NCI-H2081 (cell line): ENCODE measurements around the gene ZSCAN16.
A peak's percentile ranks its signal among the peaks of the same experiment; 100 is the strongest.
"Not testable (repeated sequence)": the region's sequence is repeated elsewhere in the genome, so short reads cannot be mapped to it uniquely, and the experiment has no call there.

ENCODE experiments used
- DNase-seq, 2 experiments: peaks; one replicate each; lab custom pipeline; 2025; lab: John Stamatoyannopoulos, UW

ZSCAN16 gene

DNA sequence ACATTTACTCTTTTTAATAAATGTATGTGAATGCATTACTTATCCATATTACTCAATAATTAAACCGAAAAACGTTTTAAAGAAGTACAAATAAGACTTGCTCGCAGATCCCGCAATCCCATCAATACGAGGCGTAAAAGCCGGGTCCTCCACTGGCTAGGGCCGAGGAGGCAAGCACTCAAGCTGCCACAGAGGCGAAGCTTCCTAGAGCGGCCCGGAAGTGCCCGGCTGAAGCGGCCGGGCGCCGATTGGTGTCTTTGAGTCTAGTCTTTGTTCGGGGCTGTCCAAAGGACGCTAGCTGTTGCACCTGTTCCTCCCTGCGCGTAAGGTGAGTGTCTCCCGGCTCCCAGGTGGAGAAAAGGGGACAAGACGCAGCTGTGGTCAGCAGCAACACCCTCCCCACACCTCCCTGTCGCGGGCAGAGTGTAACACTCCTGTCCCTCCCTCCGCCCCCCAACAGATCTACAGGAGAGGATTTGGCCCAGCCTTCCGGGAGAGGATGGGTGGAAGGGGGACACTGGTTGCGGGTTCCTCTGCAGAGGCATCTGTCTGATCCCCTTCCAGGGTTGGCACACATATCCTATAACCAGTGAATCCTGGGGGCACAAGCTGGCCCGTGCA is at the start of gene ZSCAN16:
TSS of gene ZSCAN16 (plus strand) at position 260 of the 621 bp plus-strand sequence. CDS start 835 bp downstream, outside the sequence.
- DNase-seq, result peak; percentile 82 to 95

DNA sequence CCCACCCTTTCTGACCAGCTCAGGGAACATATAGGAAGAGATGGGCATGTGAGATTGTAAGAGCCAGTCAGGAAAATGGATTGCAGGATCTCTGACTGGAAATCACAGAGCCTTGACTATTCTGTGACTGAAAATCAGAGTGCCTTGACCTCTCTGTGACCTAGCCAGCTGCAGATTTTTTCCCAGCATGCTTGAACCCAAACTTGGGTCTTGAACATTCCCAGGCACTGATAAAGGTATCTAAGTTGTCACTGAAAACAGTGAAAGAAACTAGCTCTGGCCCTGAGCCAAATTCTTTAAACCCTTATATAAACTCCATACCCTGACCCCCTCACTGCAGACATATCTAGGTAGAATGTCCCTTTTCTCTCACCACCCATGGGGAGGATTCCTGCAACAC is 46.4 kb upstream of the ZSCAN16 start:
- no peak for DNase-seq

DNA sequence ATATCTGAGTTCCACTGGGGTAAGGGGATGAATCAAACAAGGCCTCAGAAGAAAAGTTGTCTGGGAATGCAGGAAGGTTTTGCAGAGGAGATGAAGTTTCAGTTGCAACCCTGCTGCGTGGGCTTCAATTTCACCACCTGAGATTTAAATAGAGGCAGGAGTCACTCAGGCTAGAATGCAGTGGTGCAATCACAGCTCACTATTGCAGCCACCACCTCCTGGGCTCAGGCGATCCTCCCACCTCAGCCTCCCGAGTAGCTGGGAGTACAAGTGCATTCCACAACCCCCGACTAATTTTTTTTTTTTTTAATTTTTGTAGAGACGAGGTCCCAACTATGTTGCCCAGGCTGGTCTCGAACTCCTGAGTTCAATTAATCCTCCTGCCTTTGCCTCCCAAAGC is 45.6 kb upstream of the ZSCAN16 start:
- DNase-seq, result no peak

DNA sequence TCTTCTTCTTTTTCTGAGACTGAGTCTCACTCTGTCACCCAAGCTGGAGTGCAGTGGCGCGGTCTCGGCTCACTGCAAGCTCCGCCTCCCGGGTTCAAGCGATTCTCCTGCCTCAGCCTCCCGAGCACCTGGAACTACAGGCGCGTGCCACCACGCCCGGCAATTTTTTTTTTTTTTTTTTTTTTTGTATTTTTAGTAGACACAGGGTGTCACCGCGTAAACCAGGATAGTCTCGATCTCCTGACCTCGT is 44.1 kb upstream of the ZSCAN16 start, which contains the start of gene ZNF165:
TSS of gene ZNF165 (plus strand) at position 188 of the 250 bp plus-strand sequence. CDS start 4,913 bp downstream, outside the sequence.
- DNase-seq, result not testable (repeated sequence)

DNA sequence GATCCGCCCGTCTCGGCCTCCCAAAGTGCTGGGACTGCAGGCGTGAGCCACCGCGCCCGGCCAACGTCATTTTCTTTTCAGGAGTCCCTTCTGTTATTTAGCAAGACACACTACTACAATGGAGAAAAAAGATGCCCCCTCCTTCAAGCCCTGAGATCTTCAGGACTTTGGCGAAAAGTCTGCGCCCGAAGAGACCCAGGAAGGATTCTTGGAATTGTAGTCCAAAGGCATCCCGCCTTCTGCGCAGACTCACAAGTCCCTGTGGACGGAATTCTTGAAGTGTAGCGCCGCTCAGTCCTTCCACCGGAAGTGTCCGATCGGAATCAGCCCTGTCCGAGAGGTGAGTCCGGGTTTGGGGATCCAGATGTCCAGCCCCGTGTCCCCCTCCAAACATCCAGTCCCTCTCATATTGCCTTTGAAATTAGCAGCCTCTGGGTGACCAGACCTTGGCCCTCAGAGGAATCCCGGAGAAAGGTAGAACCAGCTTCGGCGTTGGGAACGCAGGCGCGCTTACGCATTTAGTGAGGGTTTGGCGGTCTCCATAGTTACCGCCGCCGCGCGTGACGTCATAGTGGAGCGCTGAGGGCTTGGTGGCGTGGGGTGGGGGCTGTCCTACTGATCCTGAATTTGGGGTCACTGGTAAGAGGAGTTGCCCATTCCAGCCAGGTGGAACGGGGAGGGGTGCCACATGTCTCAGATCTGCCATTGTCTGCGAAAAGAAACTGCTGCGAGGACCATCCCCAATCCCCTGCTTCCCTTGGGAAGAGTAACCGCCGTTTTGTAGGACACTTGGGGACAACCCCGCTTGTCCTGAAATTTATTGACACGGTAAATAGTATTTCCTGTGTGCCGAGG is 43.6 kb upstream of the ZSCAN16 start:
- peak; percentile 92 to 95 for DNase-seq

DNA sequence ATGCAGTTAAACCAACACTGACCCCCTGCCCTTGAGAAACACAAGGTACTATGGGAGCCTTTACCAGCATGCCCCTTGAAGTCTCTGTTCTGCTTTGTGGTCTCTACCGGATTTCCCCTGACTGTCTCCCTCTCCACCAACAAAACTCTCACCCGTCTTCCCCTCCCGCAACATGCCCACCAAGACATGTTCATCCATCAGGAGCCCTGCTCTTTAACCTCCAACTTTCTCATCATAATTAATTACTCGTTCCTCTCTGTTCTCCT is 43.0 kb upstream of the ZSCAN16 start:
- DNase-seq, result no peak

DNA sequence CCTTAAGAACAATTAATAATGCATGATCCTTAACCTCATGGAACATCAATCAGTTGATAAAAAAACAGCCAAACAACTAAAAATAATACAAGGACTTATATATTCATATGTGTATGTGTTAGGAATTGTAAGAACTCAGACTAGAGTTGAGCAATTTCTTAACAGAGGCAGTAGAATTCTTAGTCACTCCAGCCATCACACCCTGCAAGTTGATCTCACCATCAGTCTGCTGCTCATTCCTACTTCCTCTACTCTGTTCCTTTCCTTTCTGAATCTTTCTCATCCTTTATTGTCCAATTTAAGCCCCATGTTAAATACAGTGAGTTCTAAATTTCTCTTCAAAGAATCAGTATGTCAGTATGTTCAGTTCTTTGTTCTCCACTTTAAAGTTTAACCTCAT is 41.5 kb upstream of the ZSCAN16 start:
- no peak for DNase-seq

DNA sequence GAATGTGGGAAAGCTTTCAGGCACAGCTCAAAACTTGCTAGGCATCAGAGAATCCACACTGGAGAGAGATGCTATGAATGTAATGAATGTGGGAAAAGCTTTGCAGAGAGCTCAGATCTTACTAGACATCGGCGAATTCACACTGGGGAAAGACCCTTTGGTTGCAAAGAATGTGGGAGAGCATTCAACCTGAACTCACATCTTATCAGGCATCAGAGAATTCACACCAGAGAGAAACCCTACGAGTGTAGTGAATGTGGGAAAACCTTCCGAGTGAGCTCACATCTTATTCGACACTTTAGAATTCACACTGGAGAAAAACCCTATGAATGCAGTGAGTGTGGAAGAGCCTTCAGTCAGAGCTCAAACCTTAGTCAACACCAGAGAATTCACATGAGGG is 35.4 kb upstream of the ZSCAN16 start:
- no peak for DNase-seq

DNA sequence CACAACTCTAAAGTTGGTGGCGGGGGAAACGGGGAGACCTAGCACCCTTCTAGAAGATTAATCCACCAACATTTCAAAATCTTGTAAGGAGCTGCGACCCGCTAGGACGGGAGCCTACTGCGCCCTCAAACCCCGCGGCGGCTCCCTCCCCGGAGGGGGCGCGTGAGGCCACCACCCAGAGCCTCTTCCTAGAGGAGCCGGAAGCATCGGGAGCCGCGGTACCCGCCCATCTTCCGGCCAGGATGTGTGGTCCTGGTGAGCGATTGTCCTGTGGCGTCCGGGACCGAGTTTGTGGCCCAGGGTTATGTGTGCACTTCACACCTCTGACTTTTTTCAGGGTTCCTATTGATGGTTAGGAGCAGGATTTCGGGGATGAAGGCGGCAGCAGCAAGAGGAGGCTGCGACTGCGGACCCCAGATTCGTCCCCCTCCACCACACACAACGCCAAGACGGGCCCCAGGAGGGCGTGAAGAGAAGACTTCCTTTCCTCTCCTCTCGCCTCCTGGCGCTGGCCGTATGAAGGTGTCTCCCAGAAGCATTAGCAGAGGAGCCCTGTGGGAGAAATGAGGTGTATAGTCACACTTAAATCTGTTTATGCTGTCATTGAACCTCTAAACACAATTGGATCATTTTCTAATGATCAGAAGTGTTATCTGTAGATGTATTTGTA is 33.4 kb upstream of the ZSCAN16 start:
- no peak for DNase-seq

DNA sequence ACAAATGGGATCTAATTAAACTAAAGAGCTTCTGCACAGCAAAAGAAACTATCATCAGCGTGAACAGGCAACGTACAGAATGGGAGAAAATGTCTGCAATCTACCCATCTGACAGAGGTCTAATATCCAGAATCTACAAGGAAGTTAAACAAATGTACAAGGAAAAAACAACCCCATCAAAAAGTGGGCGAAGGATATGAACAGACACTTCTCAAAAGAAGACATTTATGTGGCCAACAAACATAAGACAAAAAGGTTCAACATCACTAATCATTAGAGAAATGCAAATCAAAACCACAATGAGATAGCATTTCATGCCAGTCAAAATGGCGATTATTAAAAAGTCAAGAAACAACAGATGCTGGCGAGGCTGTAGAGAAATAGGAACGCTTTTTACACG is 22.2 kb upstream of the ZSCAN16 start:
- not testable (repeated sequence) for DNase-seq

DNA sequence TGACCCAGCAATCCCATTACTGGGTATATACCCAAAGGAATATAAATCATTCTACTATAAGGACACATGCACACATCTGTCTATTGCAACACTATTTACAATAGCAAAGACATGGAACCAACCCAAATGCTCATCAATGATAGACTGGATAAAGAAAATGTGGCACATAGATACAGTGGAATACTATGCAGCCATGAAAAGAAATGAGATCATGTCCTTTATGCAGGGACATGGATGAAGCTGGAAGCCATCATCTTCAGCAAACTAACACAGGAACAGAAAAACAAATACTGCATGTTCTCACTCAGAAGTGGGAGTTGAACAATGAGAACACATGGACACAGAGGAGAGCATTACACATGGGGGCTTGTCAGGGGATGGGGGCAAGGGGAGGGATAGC is 21.7 kb upstream of the ZSCAN16 start:
- DNase-seq, result not testable (repeated sequence)

DNA sequence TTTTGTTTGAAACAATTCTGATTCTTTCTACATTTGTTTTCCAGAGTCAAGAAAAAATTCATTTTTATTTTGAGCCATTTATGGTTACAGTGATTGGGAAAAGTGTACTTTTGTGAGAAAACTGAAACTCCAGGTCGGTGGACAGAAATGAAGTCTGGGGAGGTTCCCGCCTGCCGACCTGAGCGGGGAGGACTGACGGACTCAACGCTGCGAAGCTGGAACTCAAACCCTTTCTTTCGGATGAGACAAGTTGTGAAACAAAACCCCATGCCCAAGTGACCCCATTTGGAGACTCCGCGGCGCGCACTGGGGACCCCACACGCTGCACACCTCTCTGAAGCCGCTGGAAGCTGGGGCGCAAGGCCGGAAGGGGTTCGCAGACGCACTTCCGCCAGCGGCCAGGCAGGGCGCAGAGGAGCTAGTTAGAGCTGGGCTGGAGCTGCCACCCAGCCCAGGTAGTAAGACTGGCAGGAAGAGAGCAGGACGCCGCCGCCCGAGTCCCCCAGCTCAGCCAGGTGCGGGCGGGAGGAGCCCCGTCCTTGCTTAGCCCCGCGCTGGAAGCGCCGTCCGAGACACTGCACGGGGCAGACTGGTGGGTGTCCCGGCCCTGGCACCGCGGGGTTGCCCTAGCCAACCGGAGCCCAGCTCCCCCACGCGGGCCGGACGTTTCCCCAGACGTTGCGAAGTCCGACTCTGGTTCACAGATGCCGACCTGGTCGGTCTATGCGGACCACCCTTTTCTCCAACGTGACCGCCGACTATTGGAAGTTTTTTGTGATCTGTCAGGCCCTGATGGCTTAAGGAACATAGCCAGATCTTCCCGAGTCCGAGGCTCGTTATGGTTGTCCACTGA is 19.8 kb upstream of the ZSCAN16 start:
- DNase-seq, result peak; percentile 77 to 88

DNA sequence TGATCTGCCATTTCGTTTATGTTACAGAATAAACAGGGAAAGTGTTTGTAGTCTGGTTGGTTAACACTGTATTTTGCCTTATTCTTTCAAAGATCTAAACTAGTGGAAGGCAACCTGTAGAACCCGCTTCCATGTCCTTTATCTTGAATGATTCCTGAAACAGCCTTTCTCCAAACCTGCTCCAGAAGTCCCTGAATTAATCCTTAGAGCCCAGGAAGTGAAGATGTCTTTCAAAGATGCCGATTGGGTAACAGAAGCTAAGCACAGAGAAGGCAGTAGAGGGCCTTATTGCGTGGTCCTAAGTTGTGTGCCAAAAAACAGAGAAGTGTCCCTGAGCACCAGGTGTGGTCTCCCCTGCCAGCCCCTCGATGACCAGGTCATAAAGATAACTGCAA is 19.2 kb upstream of the ZSCAN16 start:
- DNase-seq, result peak in 1 of 2 experiments; percentile 7

DNA sequence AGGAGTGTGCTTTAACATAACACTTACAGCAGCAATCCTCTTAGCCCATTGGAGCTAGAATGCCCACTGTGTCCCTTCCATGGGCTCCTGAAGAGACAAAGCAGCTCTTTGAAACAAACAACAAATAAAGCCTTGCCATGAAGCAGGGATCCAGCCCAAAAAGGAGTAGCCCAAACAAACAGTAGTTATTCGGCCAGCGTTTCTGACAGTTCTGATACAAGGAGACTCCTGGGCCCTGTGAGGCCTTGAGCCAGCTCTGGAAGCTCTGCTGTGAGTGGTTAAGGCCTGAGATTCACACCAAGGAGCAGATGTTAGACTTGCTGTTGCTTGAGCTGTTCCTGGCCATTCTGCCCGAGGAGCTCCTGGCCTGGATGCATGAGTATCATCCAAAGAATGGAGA is 16.9 kb upstream of the ZSCAN16 start:
- no peak for DNase-seq

DNA sequence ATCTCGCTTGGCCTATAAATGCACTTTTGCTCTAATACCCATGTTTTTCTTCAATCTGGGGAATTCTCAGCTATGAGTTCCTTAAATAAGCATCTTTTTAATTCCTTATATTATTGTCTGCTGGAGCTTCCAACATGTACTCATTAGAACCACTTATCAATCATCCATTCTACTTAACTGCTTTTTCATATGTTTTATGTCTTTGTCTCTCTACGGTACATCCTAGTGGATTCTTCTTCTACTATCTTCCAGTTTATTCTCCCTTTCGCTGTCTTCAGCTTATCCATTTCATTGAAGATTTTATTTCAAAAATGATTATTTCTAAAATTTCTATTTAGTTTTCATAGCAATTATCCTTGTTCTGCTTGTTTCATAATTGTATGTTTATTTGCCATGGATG is 12.4 kb upstream of the ZSCAN16 start:
- DNase-seq, result no peak

DNA sequence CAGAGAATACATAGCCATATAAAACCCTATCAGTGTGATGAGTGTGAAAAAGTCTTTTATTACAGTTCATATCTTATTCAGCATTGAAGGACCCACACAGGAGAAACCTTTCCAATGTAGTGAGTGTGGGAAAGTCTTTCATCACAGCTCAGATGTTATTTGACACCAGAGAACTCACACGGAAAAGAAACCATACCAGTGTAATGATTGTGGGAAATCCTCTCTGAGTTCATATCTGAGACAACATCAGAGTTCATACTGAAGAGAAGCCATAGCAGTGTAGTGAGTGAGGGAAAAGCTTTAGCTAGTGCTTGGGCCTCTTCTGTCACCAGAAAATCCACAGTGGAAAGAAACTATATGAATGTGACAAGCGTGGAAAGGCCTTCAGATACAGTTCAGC is 8.6 kb upstream of the ZSCAN16 start:
- no peak for DNase-seq

DNA sequence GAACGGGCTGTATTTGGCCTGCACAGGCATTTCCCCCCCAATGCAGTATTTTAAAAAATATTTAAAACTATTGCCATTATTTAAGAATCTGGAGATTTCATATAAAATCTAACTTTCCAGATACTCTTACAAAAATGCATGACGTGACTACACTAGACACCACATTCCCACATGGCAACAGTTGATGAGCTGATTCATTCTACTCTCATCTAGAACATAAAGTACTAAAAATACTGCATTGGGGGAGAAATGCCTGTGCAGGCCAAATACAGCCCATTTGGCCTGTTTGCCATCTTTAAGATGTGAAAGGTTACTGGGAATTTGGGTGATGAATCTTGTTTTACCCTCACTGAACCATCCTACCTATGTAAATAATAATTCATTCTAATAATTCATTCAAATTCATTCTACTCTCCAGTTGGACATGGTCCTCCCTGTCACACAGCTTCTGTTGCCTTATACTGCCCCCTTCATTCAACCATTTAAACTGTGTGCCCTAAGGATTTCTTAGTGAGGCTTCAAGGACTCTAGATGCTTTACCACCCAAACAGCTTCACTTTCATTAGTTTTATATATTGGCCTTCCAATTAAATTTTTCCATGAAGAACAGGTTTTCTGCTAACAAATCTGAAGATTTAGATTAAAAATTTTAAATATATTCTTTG is 6.9 kb upstream of the ZSCAN16 start:
- DNase-seq, result no peak

DNA sequence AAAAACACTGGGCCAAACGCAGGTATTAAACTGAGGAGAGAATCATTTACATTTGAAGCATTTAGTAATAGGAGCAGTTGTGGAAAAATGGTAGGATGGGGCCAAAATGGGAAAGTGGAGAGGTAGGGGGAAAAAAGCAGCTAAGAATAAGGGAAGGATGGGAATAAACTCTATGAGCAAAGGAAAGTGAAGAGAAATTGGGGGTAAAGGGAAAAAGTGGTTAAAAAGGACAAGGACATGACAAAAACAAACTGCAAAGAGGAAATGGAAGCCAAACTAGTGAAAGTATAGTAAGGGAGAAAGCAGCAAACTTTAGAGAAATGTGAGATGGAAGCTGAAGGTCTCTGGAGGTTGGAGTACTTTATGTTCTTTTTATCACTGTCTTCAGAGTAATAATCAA is 6.2 kb upstream of the ZSCAN16 start:
- DNase-seq, result no peak

DNA sequence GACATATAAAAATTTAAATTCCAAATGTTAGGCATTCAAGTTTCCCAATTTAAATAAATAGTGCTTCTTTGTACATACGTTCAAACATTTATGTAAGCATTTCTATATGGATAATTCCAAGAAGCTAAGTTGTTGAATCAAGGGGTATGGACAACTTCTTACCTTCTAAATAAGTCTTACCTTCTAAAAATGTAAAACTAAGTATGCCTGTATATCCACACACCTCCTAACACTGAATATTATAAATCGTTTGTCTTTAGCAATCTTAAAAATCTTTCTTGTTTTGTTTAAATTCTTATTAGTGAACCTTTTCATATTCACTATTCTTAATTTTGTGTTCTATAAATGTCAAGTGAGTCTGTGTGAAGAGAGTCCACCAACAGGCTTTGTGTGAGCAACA is 2.5 kb upstream of the ZSCAN16 start:
- DNase-seq, result no peak

DNA sequence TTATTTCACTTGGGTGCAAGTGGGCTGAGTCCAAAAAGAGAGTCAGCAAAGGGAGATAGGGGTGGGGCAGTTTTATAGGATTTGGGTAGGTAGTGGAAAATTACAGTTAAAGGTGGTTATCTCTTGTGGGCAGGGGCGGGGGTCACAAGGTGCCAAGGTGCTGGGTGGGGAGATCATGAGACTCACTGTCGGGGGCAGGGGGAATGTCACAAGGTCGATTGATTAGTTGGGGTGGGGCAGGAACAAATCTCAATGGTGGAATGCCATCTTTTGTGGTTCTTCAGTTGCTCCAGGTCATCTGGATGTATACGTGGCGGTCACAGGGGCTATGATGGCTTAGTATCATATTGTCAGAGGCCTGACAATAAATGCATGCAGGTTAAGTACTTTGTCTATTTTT is 2.1 kb upstream of the ZSCAN16 start:
- not testable (repeated sequence) for DNase-seq

DNA sequence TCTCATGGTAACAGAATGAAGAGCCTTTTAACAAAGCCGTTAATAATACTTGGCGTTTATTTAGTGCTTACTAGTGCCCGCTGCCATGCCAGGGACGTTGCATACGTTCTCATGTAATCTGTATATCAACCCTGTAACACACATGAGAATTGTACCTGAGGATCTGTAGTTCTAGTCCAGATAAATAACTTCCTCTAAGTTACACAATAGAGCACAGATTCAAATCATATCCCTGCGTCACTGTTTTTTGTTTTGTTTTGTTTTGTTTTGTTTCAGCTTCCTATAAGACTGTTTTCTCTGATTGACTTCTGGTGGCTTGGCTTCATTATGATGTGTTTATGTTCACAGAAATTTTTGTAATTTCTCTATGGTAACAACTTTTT is 553 bp downstream of the ZSCAN16 start:
- no peak for DNase-seq

DNA sequence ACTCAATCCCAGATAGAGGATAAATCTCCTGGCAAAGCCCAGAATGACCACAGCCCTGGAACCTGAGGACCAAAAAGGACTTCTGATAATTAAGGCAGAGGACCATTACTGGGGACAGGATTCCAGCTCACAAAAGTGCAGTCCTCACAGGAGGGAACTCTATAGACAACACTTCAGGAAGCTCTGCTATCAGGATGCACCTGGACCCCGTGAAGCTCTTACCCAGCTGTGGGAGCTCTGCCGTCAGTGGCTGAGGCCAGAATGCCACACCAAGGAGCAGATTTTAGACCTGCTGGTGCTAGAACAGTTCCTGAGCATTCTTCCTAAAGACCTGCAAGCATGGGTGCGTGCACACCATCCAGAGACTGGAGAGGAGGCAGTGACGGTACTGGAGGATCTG is 992 bp downstream of the ZSCAN16 start:
- peak in 1 of 2 experiments; percentile 2 for DNase-seq
